HepG2 (cell line): ENCODE measurements around the gene STH. TPM values are rescaled to one million over a fixed set of nuclear protein-coding genes. Genes with fewer than 3 reads are reported as not detected.

Experiments
- ATAC-seq: fragments of 200-7000 bp; cut with Tn5 transposase; 3 replicates; pipeline ENCODE4 v1.9.1; 2020; ENCODE audit warnings: mild to moderate bottlenecking, moderate library complexity
- BruUV-seq: library from RNA; stranded (reverse); fragments of 400-500 nt; replicated peaks from 2 replicates; lab custom pipeline; 2021; lab: Mats Ljungman, UMichigan
- CTCF ChIA-PET: fragments of 300-600 bp; formaldehyde crosslinking; extraction: SDS; loops from one replicate; lab custom pipeline; 2021; ENCODE audit warnings: low total read pairs, inconsistent platforms, low intra/inter-chr PET ratio; lab: Yijun Ruan, JAX
- POLR2A ChIA-PET: fragments of 350-600 bp; sonication (Branson Sonifier 250); formaldehyde crosslinking; loops from one replicate; lab custom pipeline; 2020; ENCODE audit warnings: antibody characterized with exemption, inconsistent platforms; lab: Yijun Ruan, JAX
- DNase-seq: peaks from one replicate; pipeline ENCODE4 v3.0.0-alpha.2; 2015; ENCODE audit warnings: low spot score
- FAIRE-seq: peaks from 3 replicates; lab custom pipeline; 2011; peaks lifted over from hg19 to GRCh38; lab: Jason Lieb, UNC
- H2AFZ ChIP-seq: one replicate; pipeline ENCODE4 v1.6.1; 2011; ENCODE audit warnings: low read length, inconsistent platforms
- H3K27ac ChIP-seq: fragments of 300-600 bp; 3 replicates; pipeline ENCODE4 v1.8.0; 2011; ENCODE audit warnings: mixed run types, mild to moderate bottlenecking, mixed read lengths, low read length, inconsistent platforms; ENCODE audit not compliant: insufficient read depth; ENCODE audit errors: extremely low read length
- H3K27me3 ChIP-seq, 2 experiments: fragments of 200-600 bp in 1 of 2; 2 replicates in 1 of 2; 3 replicates in 1 of 2; pipeline versions ENCODE4 v1.6.0 to v1.8.0; 2011; ENCODE audit warnings: low read length in 2 of 2, mild to moderate bottlenecking in 2 of 2, moderate library complexity in 2 of 2, inconsistent platforms in 1 of 2; ENCODE audit not compliant: insufficient read depth in 2 of 2, control insufficient read depth in 1 of 2
- H3K36me3 ChIP-seq, 2 experiments: fragments of 200-600 bp in 1 of 2; replicated peaks in 1 of 2; 2 replicates in 1 of 2; 3 replicates in 1 of 2; pipeline versions ENCODE4 v1.5.1 to v1.8.0; 2011; ENCODE audit warnings: low read length in 2 of 2, inconsistent platforms in 1 of 2; ENCODE audit not compliant: insufficient read depth in 2 of 2, control insufficient read depth in 1 of 2
- H3K4me1 ChIP-seq: 2 replicates; pipeline ENCODE4 v1.5.1; 2012; ENCODE audit warnings: low read length, inconsistent platforms; ENCODE audit not compliant: insufficient read depth
- H3K4me2 ChIP-seq: 2 replicates; pipeline ENCODE4 v1.6.0; 2011; ENCODE audit warnings: low read depth, low read length, inconsistent platforms
- H3K4me3 ChIP-seq, 3 experiments: fragments of 200-600 bp in 1 of 3; sonication (generic), shearing (Covaris generic) in 1 of 3; replicated peaks in 1 of 3; 2 replicates each; pipeline ENCODE4 v1.5.1; 2011 to 2016; ENCODE audit warnings: low read length in 3 of 3, inconsistent platforms in 2 of 3, low read depth in 2 of 3, mild to moderate bottlenecking in 2 of 3, control low read depth in 1 of 3, mixed read lengths in 1 of 3; ENCODE audit not compliant: insufficient read depth in 1 of 3
- H3K79me2 ChIP-seq: one replicate; pipeline ENCODE4 v1.6.1; 2011; ENCODE audit warnings: low read length, inconsistent platforms; ENCODE audit not compliant: insufficient read depth
- H3K9ac ChIP-seq: 2 replicates; pipeline ENCODE4 v1.6.0; 2011; ENCODE audit warnings: mild to moderate bottlenecking, low read depth, low read length, inconsistent platforms; ENCODE audit not compliant: insufficient read depth
- H3K9me3 ChIP-seq: 2 replicates; pipeline ENCODE4 v1.5.1; 2012; ENCODE audit warnings: mild to moderate bottlenecking, low read length
- H4K20me1 ChIP-seq: 2 replicates; pipeline ENCODE4 v1.6.0; 2011; ENCODE audit warnings: inconsistent platforms, mild to moderate bottlenecking, low read length, moderate library complexity; ENCODE audit not compliant: insufficient read depth
- CREB3 ChIP-seq: sonication (generic); formaldehyde crosslinking; IDR thresholded peaks from 2 replicates; pipeline ENCODE4 v1.5.0; 2020; ENCODE audit warnings: missing genetic modification reagents
- DR1 ChIP-seq: sonication (generic); formaldehyde crosslinking; IDR thresholded peaks from 2 replicates; pipeline ENCODE4 v1.8.0; 2021; ENCODE audit warnings: mild to moderate bottlenecking, missing genetic modification reagents, inconsistent platforms
- HNRNPL ChIP-seq: fragments of 200-400 bp; formaldehyde crosslinking; IDR thresholded peaks from 2 replicates; pipeline ENCODE4 v1.6.1; 2017; ENCODE audit warnings: mild to moderate bottlenecking, low read depth, low read length
- MTF1 ChIP-seq: sonication (generic); formaldehyde crosslinking; IDR thresholded peaks from 2 replicates; pipeline ENCODE4 v1.5.0; 2020; ENCODE audit warnings: missing genetic modification reagents
- POLR2G ChIP-seq: fragments of 200-400 bp; formaldehyde crosslinking; IDR thresholded peaks from 2 replicates; pipeline ENCODE4 v1.6.1; 2018; ENCODE audit warnings: mild to moderate bottlenecking, low read depth, low read length, moderate library complexity
- PPARG ChIP-seq: conservative IDR thresholded peaks from 2 replicates; pipeline ENCODE4 v1.6.1; 2016; ENCODE audit warnings: missing biosample characterization, missing genetic modification reagents
- RBM39 ChIP-seq: fragments of 200-400 bp; formaldehyde crosslinking; IDR thresholded peaks from one replicate; pipeline ENCODE4 v1.6.1; 2018; ENCODE audit warnings: antibody characterized with exemption, mild to moderate bottlenecking, low read depth, low read length; ENCODE audit not compliant: poor library complexity, severe bottlenecking
- SAP130 ChIP-seq: IDR thresholded peaks from 2 replicates; pipeline ENCODE4 v1.6.1; 2016; ENCODE audit warnings: low read depth
- SRY ChIP-seq: sonication (generic); formaldehyde crosslinking; IDR thresholded peaks from 2 replicates; pipeline ENCODE4 v1.8.0; 2022; ENCODE audit warnings: mild to moderate bottlenecking, missing genetic modification reagents
- TARDBP ChIP-seq: sonication (generic); formaldehyde crosslinking; IDR thresholded peaks from 2 replicates; pipeline ENCODE4 v1.8.0; 2022; ENCODE audit warnings: mild to moderate bottlenecking, missing genetic modification reagents
- ZFP90 ChIP-seq: sonication (generic); formaldehyde crosslinking; IDR thresholded peaks from 2 replicates; pipeline ENCODE4 v1.8.0; 2022; ENCODE audit warnings: missing genetic modification reagents, mild to moderate bottlenecking, inconsistent platforms, borderline replicate concordance
- ZNF18 ChIP-seq: sonication (generic); formaldehyde crosslinking; IDR thresholded peaks from 2 replicates; pipeline ENCODE4 v1.8.0; 2022; ENCODE audit warnings: mild to moderate bottlenecking, missing genetic modification reagents; ENCODE audit not compliant: insufficient replicate concordance
- ZNF318 ChIP-seq: sonication (generic); formaldehyde crosslinking; IDR thresholded peaks from 2 replicates; pipeline ENCODE4 v1.4.0; 2020; ENCODE audit warnings: mild to moderate bottlenecking, missing genetic modification reagents
- WGBS: methylation state at CpG from one replicate; pipeline ENCODE4 v1.1.6; 2017; ENCODE audit warnings: low lambda C conversion rate; 5-methylcytosine and 5-hydroxymethylcytosine counted together
- in situ Hi-C: cut with HindIII; loops from 2 replicates; pipeline ENCODE4 v1.10.0; 2017; ENCODE audit warnings: low pct_unique_long_range_greater_than_20kb; ENCODE audit not compliant: extremely low pct_ligation_motif_present
- intact Hi-C: fragments of 100-400 bp; cut with micrococcal nuclease; formaldehyde crosslinking; loops from one replicate; pipeline ENCODE4 v1.10.0; 2022; ENCODE audit not compliant: unreplicated experiment
- polyA plus RNA-seq, 8 experiments: library from polyadenylated mRNA; depleted of rRNA in 3 of 8; stranded (reverse) in 7 of 8; unstranded in 1 of 8; fragments of >200 nt; fragmentation: Illumina TruSeq in 4 of 8; extraction: Trizol in 4 of 8; gene quantifications; 2 replicates each; pipeline versions ENCODE4 v1.2.1 to v1.2.3, GENCODE V29; 2011 to 2016; ENCODE audit warnings: low read depth in 4 of 8, missing spikeins in 1 of 8, mixed read lengths in 1 of 8; ENCODE audit not compliant: insufficient read depth in 1 of 8
- total RNA-seq, 5 experiments: library from RNA; depleted of rRNA; stranded (reverse); fragments of >200 nt; fragmentation: Illumina TruSeq; extraction: Trizol; gene quantifications; 2 replicates each; pipeline ENCODE4 v1.2.3, GENCODE V29; 2016; ENCODE audit warnings: low read depth in 1 of 5

STH gene
- total and polyA plus RNA-seq, 2 of the 13 experiments (the other 11 are each of a cell fraction or from before 2014, with no cell fraction given): not detected

- Histone ChIP-seq H4K20me1 (no peaks in the 10 kb centered on the region), H3K9ac (no peak overlapping the region), H3K36me3 (no peaks in the 10 kb centered on the region), H3K27me3 (peaks cover 0 to 9% of the 10 kb centered on the region in 2 experiments; a peak in 1 of 5 replicates), H2AFZ (no peak overlapping the region), H3K27ac (no peak overlapping the region), H3K79me2 (no peaks in the 10 kb centered on the region), H3K9me3 (no peaks in the 10 kb centered on the region), H3K4me3 (no peak overlapping the region), H3K4me1 (peaks cover 52% of the 10 kb centered on the region), H3K4me2 (no peak overlapping the region)
- FAIRE-seq (no peak), DNase-seq (no peak), ATAC-seq (no peak)
- 30% methylated on average over 3 of the region's 3 CpGs for WGBS
- CTCF ChIA-PET: no interaction called here
- intact Hi-C loops: no loop called here
- POLR2A ChIA-PET: no interaction called here
- BruUV-seq: no TSS peak
- in situ Hi-C loops: no loop called here
- no peak for TF ChIP-seq ZNF18 (CRISPR knock-in tag)
- TF ChIP-seq ZNF318 (CRISPR knock-in tag): no peak
- TF ChIP-seq ZFP90 (CRISPR knock-in tag): no peak
- TF ChIP-seq POLR2G: no peak
- no peak for TF ChIP-seq DR1 (CRISPR knock-in tag)
- no peak for TF ChIP-seq RBM39
- TF ChIP-seq CREB3 (CRISPR knock-in tag): no peak
- no peak for TF ChIP-seq HNRNPL
- no peak for TF ChIP-seq MTF1
- no peak for TF ChIP-seq SAP130 (CRISPR knock-in tag)
- no peak for TF ChIP-seq PPARG
- TF ChIP-seq SRY (CRISPR knock-in tag): no peak
- TF ChIP-seq TARDBP (CRISPR knock-in tag): no peak
These were observed 9.3 kb upstream of the STH start for GRCh38 chr17:45989759-45990158.
